H1 (cell line): Measurements from ENCODE around the gene PPARGC1A. TPM values are rescaled to one million over a fixed set of nuclear protein-coding genes. Genes with fewer than 3 reads are reported as not detected.

ENCODE experiments used
- CTCF ChIA-PET: fragments of 300-600 bp; sonication (Branson Sonifier 250); formaldehyde crosslinking; loops from one replicate; lab custom pipeline; 2021; ENCODE audit not compliant: partially characterized antibody; lab: Charles Lee
- POLR2A ChIA-PET: fragments of 300-600 bp; sonication (Branson Sonifier 250); formaldehyde crosslinking; loops from one replicate; lab custom pipeline; 2021; ENCODE audit warnings: inconsistent platforms; ENCODE audit not compliant: partially characterized antibody; lab: Charles Lee
- DNase-seq, 2 experiments: peaks; one replicate each; pipeline versions ENCODE4 v3.0.0 to v3.0.0-alpha.2; 2010 to 2022; ENCODE audit warnings: low spot score in 2 of 2, low read depth in 1 of 2, mixed read lengths in 1 of 2
- FAIRE-seq: peaks from 2 replicates; lab custom pipeline; 2011; peaks lifted over from hg19 to GRCh38; lab: Jason Lieb, UNC
- H2AFZ ChIP-seq: 2 replicates; pipeline ENCODE4 v1.8.1; 2012; ENCODE audit warnings: low read length, inconsistent platforms
- H2AK5ac ChIP-seq: 2 replicates; pipeline ENCODE4 v1.6.1; 2013; ENCODE audit warnings: low read depth, low read length
- H2BK120ac ChIP-seq: replicated peaks from 2 replicates; pipeline ENCODE3; 2013; ENCODE audit warnings: low read depth, low read length, inconsistent platforms
- H2BK12ac ChIP-seq: 2 replicates; pipeline ENCODE4 v1.6.1; 2013; ENCODE audit warnings: low read depth, low read length
- H2BK15ac ChIP-seq: 2 replicates; pipeline ENCODE4 v1.6.1; 2013; ENCODE audit warnings: low read length
- H2BK20ac ChIP-seq: 2 replicates; pipeline ENCODE4 v1.6.1; 2013; ENCODE audit warnings: low read length
- H2BK5ac ChIP-seq: 2 replicates; pipeline ENCODE4 v1.6.1; 2013; ENCODE audit warnings: low read depth, low read length
- H3K14ac ChIP-seq: 2 replicates; pipeline ENCODE4 v1.6.1; 2013; ENCODE audit warnings: inconsistent platforms; ENCODE audit not compliant: insufficient read length
- H3K18ac ChIP-seq: 2 replicates; pipeline ENCODE4 v1.6.1; 2013; ENCODE audit warnings: low read length; ENCODE audit errors: extremely low read depth
- H3K23ac ChIP-seq: 2 replicates; pipeline ENCODE4 v1.6.1; 2013; ENCODE audit warnings: inconsistent platforms; ENCODE audit not compliant: insufficient read length
- H3K23me2 ChIP-seq: 2 replicates; pipeline ENCODE4 v1.6.1; 2013; ENCODE audit warnings: low read depth, low read length
- H3K27ac ChIP-seq: 2 replicates; pipeline ENCODE4 v1.6.1; 2011; ENCODE audit warnings: low read depth, low read length, inconsistent platforms
- H3K27me3 ChIP-seq, 4 experiments: replicated peaks in 1 of 4; 1 replicate in 1 of 4; 2 replicates in 3 of 4; pipeline versions ENCODE4 v1.6.1 to v1.8.1; 2011 to 2013; ENCODE audit warnings: low read length in 3 of 4, mild to moderate bottlenecking in 3 of 4, inconsistent platforms in 2 of 4, mixed read lengths in 2 of 4, moderate library complexity in 1 of 4; ENCODE audit not compliant: control insufficient read depth in 3 of 4, insufficient read depth in 3 of 4; ENCODE audit errors: extremely low read depth in 1 of 4
- H3K36me3 ChIP-seq, 4 experiments: 2 replicates each; pipeline versions ENCODE4 v1.6.1 to v1.8.1; 2011 to 2013; ENCODE audit warnings: mild to moderate bottlenecking in 4 of 4, low read length in 3 of 4, moderate library complexity in 2 of 4, control low read depth in 1 of 4, inconsistent platforms in 1 of 4; ENCODE audit not compliant: insufficient read depth in 4 of 4, control insufficient read depth in 2 of 4
- H3K4ac ChIP-seq: replicated peaks from 2 replicates; pipeline ENCODE3; 2013; ENCODE audit warnings: low read length, low read depth, mixed read lengths, inconsistent platforms; ENCODE audit not compliant: insufficient read length
- H3K4me1 ChIP-seq, 4 experiments: replicated peaks in 1 of 4; 1 replicate in 1 of 4; 2 replicates in 3 of 4; pipeline versions ENCODE4 v1.6.1 to v1.8.1; 2011 to 2013; ENCODE audit warnings: low read length in 3 of 4, inconsistent platforms in 2 of 4, mixed read lengths in 1 of 4; ENCODE audit not compliant: insufficient read depth in 4 of 4, control insufficient read depth in 3 of 4
- H3K4me2 ChIP-seq, 2 experiments: 2 replicates each; pipeline versions ENCODE4 v1.6.1 to v1.8.1; 2011 to 2013; ENCODE audit warnings: low read depth in 2 of 2, low read length in 2 of 2, control low read depth in 1 of 2, inconsistent platforms in 1 of 2, mild to moderate bottlenecking in 1 of 2; ENCODE audit not compliant: insufficient read depth in 1 of 2
- H3K4me3 ChIP-seq, 4 experiments: fragments of 200-600, 300-600 bp in 1 of 4; sonication (generic), shearing (Covaris generic), sonication (Bioruptor Twin) in 1 of 4; 2 replicates each; pipeline versions ENCODE4 v1.5.1 to v1.8.1; 2011 to 2016; ENCODE audit warnings: low read length in 4 of 4, low read depth in 3 of 4, control low read depth in 2 of 4, inconsistent platforms in 2 of 4, mild to moderate bottlenecking in 2 of 4, mixed read lengths in 1 of 4, moderate library complexity in 1 of 4; ENCODE audit not compliant: insufficient read depth in 2 of 4; ENCODE audit errors: extremely low read depth in 1 of 4
- H3K56ac ChIP-seq: replicated peaks from 2 replicates; pipeline ENCODE3; 2013; ENCODE audit warnings: low read depth, mild to moderate bottlenecking, mixed read lengths, low read length, inconsistent platforms; ENCODE audit not compliant: insufficient read length
- H3K79me1 ChIP-seq: 2 replicates; pipeline ENCODE4 v1.6.1; 2013; ENCODE audit warnings: low read depth, low read length, control low read depth
- H3K79me2 ChIP-seq, 2 experiments: 2 replicates each; pipeline versions ENCODE4 v1.6.1 to v1.8.1; 2012 to 2013; ENCODE audit warnings: low read length in 2 of 2, mild to moderate bottlenecking in 2 of 2, inconsistent platforms in 1 of 2; ENCODE audit not compliant: insufficient read depth in 2 of 2, control insufficient read depth in 1 of 2
- H3K9ac ChIP-seq, 4 experiments: replicated peaks in 1 of 4; 1 replicate in 1 of 4; 2 replicates in 3 of 4; pipeline versions ENCODE4 v1.6.1 to v1.8.1; 2011 to 2013; ENCODE audit warnings: low read depth in 3 of 4, low read length in 3 of 4, control low read depth in 2 of 4, mild to moderate bottlenecking in 2 of 4, moderate library complexity in 2 of 4, inconsistent platforms in 1 of 4; ENCODE audit errors: extremely low read depth in 1 of 4
- H3K9me3 ChIP-seq, 2 experiments: 2 replicates each; pipeline versions ENCODE4 v1.6.1 to v1.8.1; 2012 to 2013; ENCODE audit warnings: mild to moderate bottlenecking in 2 of 2, moderate library complexity in 2 of 2, control low read depth in 1 of 2, inconsistent platforms in 1 of 2, low read depth in 1 of 2, low read length in 1 of 2, mixed read lengths in 1 of 2; ENCODE audit not compliant: insufficient read depth in 2 of 2
- H4K20me1 ChIP-seq, 2 experiments: replicated peaks in 1 of 2; 2 replicates each; pipeline versions ENCODE3 to v1.8.1; 2011 to 2013; ENCODE audit warnings: inconsistent platforms in 2 of 2, low read length in 2 of 2, mild to moderate bottlenecking in 1 of 2; ENCODE audit not compliant: insufficient read depth in 2 of 2, control insufficient read depth in 1 of 2
- H4K5ac ChIP-seq: 2 replicates; pipeline ENCODE4 v1.6.1; 2013; ENCODE audit warnings: low read length, low read depth, mixed read lengths, inconsistent platforms; ENCODE audit not compliant: insufficient read length
- H4K8ac ChIP-seq: 2 replicates; pipeline ENCODE4 v1.8.0; 2013; ENCODE audit warnings: mild to moderate bottlenecking, moderate library complexity, low read length, inconsistent platforms; ENCODE audit not compliant: insufficient read depth; ENCODE audit errors: extremely low read depth
- H4K91ac ChIP-seq: replicated peaks from 2 replicates; pipeline ENCODE3; 2013; ENCODE audit warnings: low read length, mixed read lengths, inconsistent platforms; ENCODE audit not compliant: insufficient read length
- SRF ChIP-seq: IDR thresholded peaks from 2 replicates; pipeline ENCODE4 v1.6.1; 2011; ENCODE audit warnings: mild to moderate bottlenecking, low read depth, low read length, moderate library complexity
- ZNF274 ChIP-seq: IDR thresholded peaks from 2 replicates; pipeline ENCODE4 v1.7.0; 2012; ENCODE audit warnings: low read length, borderline replicate concordance; ENCODE audit errors: extremely low read depth
- WGBS, 2 experiments: shearing (Covaris generic) in 1 of 2; methylation state at CpG; one replicate each; pipeline versions ENCODE4 v1.1.6 to v1.1.7; 2013 to 2015; ENCODE audit warnings: low lambda C conversion rate in 2 of 2, mixed read lengths in 2 of 2, inconsistent platforms in 1 of 2, low coverage in 1 of 2, missing lambda C conversion rate in 1 of 2; ENCODE audit not compliant: insufficient replicate concordance in 2 of 2, insufficient coverage in 1 of 2, insufficient read length in 1 of 2; ENCODE audit errors: extremely low coverage in 1 of 2, missing lambda C conversion rate in 1 of 2; 5-methylcytosine and 5-hydroxymethylcytosine counted together
- polyA plus RNA-seq, 7 experiments: library from polyadenylated mRNA; depleted of rRNA in 3 of 7; stranded (reverse) in 5 of 7; unstranded in 2 of 7; fragments of >200 nt in 5 of 7; fragments of 200-250 nt in 2 of 7; gene quantifications; 1 replicate in 5 of 7; 2 replicates in 1 of 7; 4 replicates in 1 of 7; pipeline versions ENCODE4 v1.2.1 to v1.2.3, GENCODE V29; 2011 to 2013; ENCODE audit warnings: missing spikeins in 2 of 7, mixed read lengths in 2 of 7
- total RNA-seq: library from RNA; stranded (reverse); fragmentation: NEBNext Ultra II Directional; extraction: Animal tissue kit (Norgen Biotek cat#: 25700); gene quantifications from 2 replicates; pipeline ENCODE4 v1.2.1, GENCODE V29; 2021

The PPARGC1A gene
- total and polyA plus RNA-seq, 2 of the 8 experiments (the other 6 are each of a cell fraction or from before 2014, with no cell fraction given), result 0.54 to 1.4 TPM

- H3K9me3 ChIP-seq, result no peaks in the 10 kb centered on the region
- TF ChIP-seq SRF (no peak), ZNF274 (no peak)
- TF ChIP-seq, all 59 proteins: peak for 0
- WGBS, 2 experiments, result 81% methylated on average over 1 of the region's 1 CpG; no CpG with 5 or more reads in 1 of the 2 experiments
These were observed 70.8 kb downstream of the PPARGC1A start for GRCh38 chr4:23819041-23819511.

More at GRCh38 chr4:23819041-23819511, 70.8 kb downstream of the PPARGC1A start:
- no peak overlapping the region for H3K23ac ChIP-seq
- H4K5ac ChIP-seq, result no peak overlapping the region
- H3K18ac ChIP-seq, result no peak overlapping the region
- no peak overlapping the region for H3K27ac ChIP-seq
- no peaks in the 10 kb centered on the region for H3K79me2 ChIP-seq
- H2BK12ac ChIP-seq, result no peak overlapping the region
- H3K36me3 ChIP-seq, result no peaks in the 10 kb centered on the region
- no peak overlapping the region for H3K4me2 ChIP-seq
- H4K8ac ChIP-seq, result no peak overlapping the region
- no peaks in the 10 kb centered on the region for H3K27me3 ChIP-seq
- no peak overlapping the region for H2AFZ ChIP-seq
- no peak overlapping the region for H3K9ac ChIP-seq
- no peak overlapping the region for H3K4me3 ChIP-seq
- H3K23me2 ChIP-seq, result no peaks in the 10 kb centered on the region
- no peak overlapping the region for H2AK5ac ChIP-seq
- no peak overlapping the region for H2BK15ac ChIP-seq
- H2BK5ac ChIP-seq, result no peak overlapping the region
- no peaks in the 10 kb centered on the region for H3K79me1 ChIP-seq
- no peak overlapping the region for H2BK120ac ChIP-seq
- H4K20me1 ChIP-seq, result no peaks in the 10 kb centered on the region
- POLR2A ChIA-PET, result no interaction called here
- H2BK20ac ChIP-seq, result no peak overlapping the region
- H4K91ac ChIP-seq, result no peak overlapping the region
- no peaks in the 10 kb centered on the region for H3K4me1 ChIP-seq
- no peak overlapping the region for H3K4ac ChIP-seq
- CTCF ChIA-PET, result interaction anchor here (0.9 kb wide), 1 partner anchor 14 kb away, joined by 3 read pairs; no protein-coding TSS in a partner anchor
- DNase-seq (no peak), FAIRE-seq (no peak)
- no peak overlapping the region for H3K56ac ChIP-seq
- no peak overlapping the region for H3K14ac ChIP-seq
